Frontal cortex (tissue), 4 donors: ENCODE measurements around the gene ESM1. TPM values are rescaled to one million over a fixed set of nuclear protein-coding genes. Genes with fewer than 3 reads are reported as not detected.
"Not testable (repeated sequence)": the region's sequence is repeated elsewhere in the genome, so short reads cannot be mapped to it uniquely, and the experiment has no call there.

Experiments
- DNase-seq, 2 donors: peaks; one replicate each; pipeline ENCODE4 v3.0.0; 2012; ENCODE audit warnings: low spot score in 2 of 2
- FAIRE-seq: peaks from 2 replicates; lab custom pipeline; 2012; peaks lifted over from hg19 to GRCh38; lab: Jason Lieb, UNC
- total RNA-seq: library from RNA; depleted of rRNA; stranded (reverse); fragments of >200 nt; gene quantifications from one replicate; pipeline ENCODE4 v1.2.3, GENCODE V29; 2014
- donor health status: control.
- donor health status: control.
- donor health status: control.

ESM1 gene, protein sequence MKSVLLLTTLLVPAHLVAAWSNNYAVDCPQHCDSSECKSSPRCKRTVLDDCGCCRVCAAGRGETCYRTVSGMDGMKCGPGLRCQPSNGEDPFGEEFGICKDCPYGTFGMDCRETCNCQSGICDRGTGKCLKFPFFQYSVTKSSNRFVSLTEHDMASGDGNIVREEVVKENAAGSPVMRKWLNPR
- not detected for total RNA-seq

GRCh38 chr5:54985301-54986268, at the start of gene ESM1:
ESM1 (minus strand) TSS chr5:54985593; CDS start chr5:54985517, 76 bp downstream.
- FAIRE-seq (no peak), DNase-seq (no peak)

- no peak for FAIRE-seq
- no peak for DNase-seq
Measured at GRCh38 chr5:55033568-55033967, 48.2 kb upstream of the ESM1 start.

- DNase-seq (no peak), FAIRE-seq (no peak)
Measured at GRCh38 chr5:55031492-55031891, 46.1 kb upstream of the ESM1 start.

- DNase-seq (no peak), FAIRE-seq (no peak)
Measured at GRCh38 chr5:55030676-55031369, 45.4 kb upstream of the ESM1 start.

DNA sequence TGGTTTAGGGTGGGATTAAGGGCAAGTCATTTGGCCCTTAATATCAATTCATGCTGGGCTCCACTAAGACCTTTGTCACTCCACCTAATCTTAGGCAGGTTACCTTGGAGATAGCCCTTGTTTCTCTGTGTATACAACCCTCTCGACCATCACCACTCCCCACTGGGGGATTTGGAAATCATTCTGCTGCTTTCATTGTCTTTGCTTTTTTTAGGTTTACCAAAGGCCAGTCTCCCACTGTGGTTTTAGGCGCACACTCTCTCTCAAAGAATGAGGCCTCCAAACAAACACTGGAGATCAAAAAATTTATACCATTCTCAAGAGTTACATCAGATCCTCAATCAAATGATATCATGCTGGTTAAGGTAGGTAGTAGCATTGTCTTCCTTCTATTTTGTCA, 44.8 kb upstream of the ESM1 start:
- FAIRE-seq (no peak), DNase-seq (no peak)

DNA sequence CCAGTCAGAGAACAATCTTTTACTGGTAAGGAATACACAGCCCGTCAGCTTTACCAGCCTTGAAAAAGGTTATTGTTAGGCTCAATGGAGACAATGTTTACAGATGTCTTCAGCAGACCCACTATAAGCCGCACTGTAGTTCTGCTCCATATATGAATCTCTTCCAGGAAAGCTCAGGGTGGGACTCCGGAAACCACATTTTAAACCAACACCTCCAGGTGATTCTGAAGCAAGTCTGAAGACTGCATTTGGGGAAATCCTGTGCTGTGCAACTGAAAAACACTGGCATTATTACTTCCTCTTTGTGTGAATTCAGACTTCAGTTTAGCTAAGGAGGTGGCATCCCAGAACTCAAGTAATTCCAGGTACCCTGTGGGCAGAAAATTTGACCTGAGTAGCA, 42.2 kb upstream of the ESM1 start:
- DNase-seq (no peak), FAIRE-seq (no peak)

- DNase-seq (no peak), FAIRE-seq (no peak)
Measured at GRCh38 chr5:55022450-55022849, 37.1 kb upstream of the ESM1 start.

- DNase-seq (no peak), FAIRE-seq (no peak)
Measured at GRCh38 chr5:55021821-55022220, 36.4 kb upstream of the ESM1 start.

DNA sequence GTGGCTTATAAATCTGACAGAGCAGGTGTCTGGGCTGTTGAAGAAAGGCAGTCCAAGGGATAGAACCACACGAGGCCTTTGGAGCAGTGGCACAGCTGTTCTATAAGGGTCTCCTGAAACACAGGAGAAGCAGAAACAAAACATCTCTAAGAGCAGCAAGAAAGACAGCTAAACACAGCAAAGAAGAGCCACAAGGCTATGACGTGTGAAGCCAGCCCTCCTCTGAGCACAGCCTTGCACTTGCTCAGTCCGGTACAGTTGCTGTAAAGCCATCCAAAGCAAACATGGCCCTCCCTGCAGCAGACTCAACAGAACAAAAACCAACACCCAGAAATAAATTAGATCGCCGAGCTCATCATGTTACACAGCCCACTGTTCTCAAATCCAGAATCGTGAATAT, 36.0 kb upstream of the ESM1 start:
- FAIRE-seq (no peak), DNase-seq (no peak)

DNA sequence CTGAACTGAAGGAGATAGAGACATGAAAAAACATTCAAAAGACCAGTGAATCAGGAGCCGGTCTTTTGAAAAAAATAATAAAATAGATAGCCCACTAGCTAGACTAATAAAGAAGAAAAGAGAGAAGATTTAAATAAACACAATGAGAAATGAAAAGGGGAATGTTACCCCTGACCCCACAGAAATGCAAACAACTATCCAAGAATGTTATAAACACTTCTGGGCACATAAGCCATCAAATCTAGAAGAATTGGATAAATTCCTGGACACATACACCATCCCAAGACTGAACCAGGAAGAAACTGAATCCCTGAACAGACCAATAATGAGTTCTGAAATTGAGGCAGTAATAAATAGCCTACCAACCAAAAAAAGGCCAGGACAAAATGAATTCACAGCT, 24.8 kb upstream of the ESM1 start:
- not testable (repeated sequence) for FAIRE-seq, DNase-seq

DNA sequence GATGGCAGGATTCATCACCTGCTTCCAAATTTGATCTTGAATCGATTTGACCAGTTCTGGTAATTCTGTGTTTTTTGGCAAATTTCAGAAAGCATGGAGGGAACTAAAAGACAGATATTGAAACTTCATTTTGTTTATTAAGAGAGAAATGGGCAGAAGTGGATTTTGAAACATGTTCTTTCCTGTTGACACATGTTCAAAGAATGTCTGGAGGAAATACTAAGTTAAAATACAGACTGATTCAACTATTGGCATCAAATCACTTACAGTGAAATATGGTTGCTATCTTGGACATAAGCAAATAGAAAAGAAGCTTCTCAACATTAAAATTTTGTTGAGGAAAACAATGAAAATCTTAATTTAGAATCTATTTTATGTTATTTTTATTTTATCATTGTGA, 19.3 kb upstream of the ESM1 start:
- FAIRE-seq = no peak
- DNase-seq = no peak

DNA sequence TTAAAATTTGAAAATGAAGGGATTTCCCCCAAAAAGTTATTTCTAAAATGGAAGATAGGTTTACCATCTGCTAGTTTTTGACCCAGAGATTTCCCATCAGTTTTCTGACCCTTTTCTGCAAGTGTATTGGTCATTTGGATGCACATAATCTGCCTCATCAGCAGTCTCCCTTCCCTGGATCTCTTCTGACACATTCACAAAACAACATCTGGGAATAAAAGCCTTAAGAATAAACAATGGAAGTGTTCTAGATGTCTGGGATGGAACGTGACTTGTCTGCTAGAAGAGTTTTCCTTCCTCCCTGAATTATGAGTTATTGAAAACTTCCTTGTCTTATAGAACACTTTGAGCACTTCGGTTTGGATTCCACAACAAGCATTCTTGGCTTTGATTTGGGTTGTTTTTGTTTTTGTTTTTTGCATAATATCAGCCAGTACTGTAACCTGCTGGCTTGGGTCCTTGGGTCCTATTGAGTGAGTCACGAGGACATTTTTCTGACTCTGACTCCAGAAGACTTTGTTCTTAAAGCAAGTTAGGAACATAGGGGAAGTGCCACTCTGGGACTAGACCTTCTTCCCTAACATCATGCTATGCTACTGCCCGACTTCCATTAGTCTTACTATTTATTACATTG, 18.2 kb upstream of the ESM1 start:
- DNase-seq (no peak), FAIRE-seq (no peak)

GRCh38 chr5:55002166-55002565, 16.8 kb upstream of the ESM1 start:
- FAIRE-seq, DNase-seq: not testable (repeated sequence)

DNA sequence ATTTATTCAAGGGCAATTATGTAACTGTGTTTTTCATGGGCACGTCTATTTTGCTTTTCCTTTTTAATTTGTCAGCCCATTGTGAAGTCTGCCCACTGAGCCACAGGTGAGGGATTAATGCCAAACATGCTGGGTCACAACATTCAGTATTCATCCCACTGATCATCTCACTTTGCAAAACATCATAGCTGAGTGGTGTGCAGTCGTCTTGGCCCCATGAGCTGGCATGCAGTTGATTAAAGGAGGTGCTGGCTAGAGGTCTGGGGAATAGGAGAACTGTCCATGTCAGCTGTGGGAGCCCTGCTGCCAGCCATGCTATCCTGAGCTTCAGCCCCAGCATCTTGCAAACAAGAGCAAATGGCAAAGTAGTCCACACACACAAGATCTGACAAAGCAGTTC, 11.7 kb upstream of the ESM1 start:
- FAIRE-seq (no peak), DNase-seq (no peak)

DNA sequence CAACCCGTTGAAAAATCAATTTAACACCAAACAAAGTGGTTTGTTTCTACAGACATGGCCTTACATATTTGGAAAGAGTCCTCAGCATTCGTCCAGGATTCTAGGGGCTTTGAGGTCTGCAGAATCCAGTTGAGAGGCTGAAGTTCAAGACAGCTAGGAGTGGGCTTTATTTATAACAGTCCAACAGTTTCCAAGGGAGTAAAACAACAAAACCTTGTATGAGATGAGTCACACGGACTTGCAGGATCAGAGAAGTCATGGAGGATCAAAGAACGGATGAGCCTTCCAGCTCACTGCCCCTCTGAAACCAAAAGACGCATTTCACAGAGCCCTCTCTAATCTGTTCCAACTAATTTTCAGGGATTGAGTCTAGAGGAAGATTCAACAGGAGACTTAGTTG, 11.1 kb upstream of the ESM1 start:
- no peak for DNase-seq
- FAIRE-seq = no peak

GRCh38 chr5:54995168-54995567, 9.8 kb upstream of the ESM1 start:
- DNase-seq (no peak), FAIRE-seq (no peak)

DNA sequence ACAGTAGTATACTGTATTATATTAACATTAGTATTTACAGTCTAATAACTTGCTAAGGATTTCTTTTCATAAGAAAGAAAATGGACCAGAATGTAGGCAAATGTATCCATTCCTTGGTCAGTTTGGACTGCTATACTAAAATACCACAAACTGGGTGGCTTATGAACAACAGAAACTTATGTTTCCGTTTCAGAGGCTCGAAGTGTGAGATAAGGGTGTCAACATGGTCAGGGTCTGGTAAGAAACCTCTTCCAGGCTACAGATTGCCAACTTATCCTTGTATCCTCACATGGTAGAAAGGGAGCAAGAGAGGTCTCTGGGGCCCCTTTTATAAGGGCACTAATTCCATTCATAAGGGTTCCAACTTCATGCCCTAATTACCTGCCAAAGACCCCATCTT, 9.2 kb upstream of the ESM1 start:
- no peak for DNase-seq
- FAIRE-seq = no peak

- DNase-seq (no peak), FAIRE-seq (no peak)
Measured at GRCh38 chr5:54993318-54993717, 7.9 kb upstream of the ESM1 start.

- FAIRE-seq = no peak
- no peak for DNase-seq
Measured at GRCh38 chr5:54991416-54991815, 6.0 kb upstream of the ESM1 start.

DNA sequence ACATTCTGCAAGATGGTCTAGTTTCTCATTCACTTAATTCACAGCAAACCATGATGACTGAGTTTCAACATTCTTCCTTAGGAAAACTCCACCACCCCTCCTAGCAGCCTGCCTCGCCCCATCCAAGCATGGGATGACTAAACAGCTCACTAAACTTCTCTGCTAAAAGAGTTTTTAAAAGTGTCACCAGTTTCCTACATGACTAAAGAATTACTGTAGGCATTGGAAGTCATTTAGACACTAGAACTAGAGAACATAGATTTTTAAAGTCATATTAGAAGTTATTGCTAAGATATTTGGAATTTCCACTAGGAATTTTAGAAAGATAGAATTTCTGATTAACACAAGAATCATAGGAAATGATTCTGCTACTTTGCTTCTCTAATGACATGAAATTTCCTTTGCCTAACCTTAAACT, 5.5 kb upstream of the ESM1 start:
- FAIRE-seq = no peak
- DNase-seq = no peak
